Mesothelial cell of epicardium (in vitro differentiated cells): ENCODE data around the gene RERE. TPM values are rescaled to one million over a fixed set of nuclear protein-coding genes. Genes with fewer than 3 reads are reported as not detected.

ENCODE experiments used
- DNase-seq, 2 experiments: peaks; one replicate each; pipeline ENCODE4 v3.0.0; 2021; ENCODE audit warnings: low spot score in 2 of 2; ENCODE audit not compliant: unreplicated experiment in 2 of 2
- H3K27ac Mint-ChIP-seq: 2 replicates; pipeline ENCODE4 v1.8.0; 2021; ENCODE audit warnings: mixed read lengths
- H3K27me3 Mint-ChIP-seq: 2 replicates; pipeline ENCODE4 v1.8.0; 2021; ENCODE audit warnings: low read depth, mixed read lengths
- H3K36me3 Mint-ChIP-seq: 2 replicates; pipeline ENCODE4 v1.8.0; 2021; ENCODE audit warnings: mixed read lengths
- H3K4me1 Mint-ChIP-seq: 2 replicates; pipeline ENCODE4 v1.8.0; 2021; ENCODE audit warnings: mixed read lengths
- H3K4me3 Mint-ChIP-seq: 2 replicates; pipeline ENCODE4 v1.8.0; 2021; ENCODE audit warnings: mild to moderate bottlenecking, moderate library complexity, mixed read lengths
- H3K9me3 Mint-ChIP-seq: 2 replicates; pipeline ENCODE4 v1.8.0; 2021; ENCODE audit warnings: mixed read lengths
- CTCF ChIP-seq: fragments of 200-600 bp; sonication (generic); IDR thresholded peaks from one replicate; pipeline ENCODE4 v1.5.0; 2021; ENCODE audit warnings: antibody characterized with exemption; ENCODE audit not compliant: unreplicated experiment
- total RNA-seq: library from RNA; stranded (reverse); gene quantifications from 3 replicates; pipeline ENCODE4 v1.2.1, GENCODE V29; 2021

RERE gene
- total RNA-seq, 1 donor from 2014 or later: 187 TPM

- Mint-ChIP-seq H3K4me1 (peaks cover 24% of the 10 kb centered on the region), H3K36me3 (no peaks in the 10 kb centered on the region), H3K4me3 (no peak overlapping the region), H3K9me3 (no peaks in the 10 kb centered on the region), H3K27ac (no peak overlapping the region), H3K27me3 (no peaks in the 10 kb centered on the region)
- no peak for TF ChIP-seq CTCF
- no peak for DNase-seq
Observed at GRCh38 chr1:8679395-8679800, 138.0 kb downstream of the RERE start.

- TF ChIP-seq CTCF: no peak
- H3K9me3 Mint-ChIP-seq: no peaks in the 10 kb centered on the region
- H3K27ac Mint-ChIP-seq: no peak overlapping the region
- no peak for DNase-seq
- H3K4me1 Mint-ChIP-seq: peaks cover 29% of the 10 kb centered on the region
- no peak overlapping the region for H3K4me3 Mint-ChIP-seq
- H3K36me3 Mint-ChIP-seq: no peaks in the 10 kb centered on the region
- H3K27me3 Mint-ChIP-seq: no peaks in the 10 kb centered on the region
Observed at GRCh38 chr1:8678673-8679394, 138.6 kb downstream of the RERE start.

- TF ChIP-seq CTCF: no peak
- Mint-ChIP-seq H3K4me1 (peaks cover 34% of the 10 kb centered on the region), H3K27me3 (no peaks in the 10 kb centered on the region), H3K4me3 (no peak overlapping the region), H3K9me3 (no peaks in the 10 kb centered on the region), H3K36me3 (no peaks in the 10 kb centered on the region), H3K27ac (no peak overlapping the region)
- no peak for DNase-seq
Observed at GRCh38 chr1:8677782-8678181, 139.7 kb downstream of the RERE start.

- Mint-ChIP-seq H3K27me3 (no peaks in the 10 kb centered on the region), H3K4me1 (peaks cover 30% of the 10 kb centered on the region), H3K36me3 (no peaks in the 10 kb centered on the region), H3K27ac (no peak overlapping the region), H3K9me3 (no peaks in the 10 kb centered on the region), H3K4me3 (no peak overlapping the region)
- TF ChIP-seq CTCF: no peak
- DNase-seq: no peak
Observed at GRCh38 chr1:8676813-8677212, 140.6 kb downstream of the RERE start.

- Mint-ChIP-seq H3K4me1 (peaks cover 32% of the 10 kb centered on the region), H3K36me3 (no peaks in the 10 kb centered on the region), H3K9me3 (no peaks in the 10 kb centered on the region), H3K27me3 (no peaks in the 10 kb centered on the region), H3K4me3 (no peak overlapping the region), H3K27ac (no peak overlapping the region)
- DNase-seq: no peak
- no peak for TF ChIP-seq CTCF
Observed at GRCh38 chr1:8676072-8676471, 141.4 kb downstream of the RERE start.
